ENCODE measurements around the gene GJE1.

Gene GJE1

DNA sequence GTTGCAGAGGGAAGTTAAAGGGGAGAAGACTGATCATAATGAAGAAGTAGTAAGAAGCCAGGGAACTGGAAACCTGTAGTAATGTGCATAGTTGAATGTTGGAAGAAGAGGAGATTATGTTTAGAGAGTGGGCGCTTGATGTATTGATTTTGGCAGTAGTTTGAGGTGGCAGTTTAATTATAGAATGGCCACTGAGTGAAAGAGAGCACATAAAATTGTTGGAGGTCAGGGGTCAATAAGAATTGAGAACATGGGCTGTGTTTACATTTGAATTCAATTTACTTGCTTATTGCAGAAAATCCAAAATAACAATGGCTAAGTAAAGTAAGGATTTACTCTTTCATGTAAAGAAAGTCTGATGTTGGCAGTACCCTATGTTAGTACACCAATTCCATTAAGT is 30.1 kb downstream of the GJE1 start:
- Histone ChIP-seq H3K36me3 (ENCODE audit: insufficient read depth, low read length) (peaks cover 20% of the 10 kb centered on the region; the same call in 1 of the 2 replicates), H3F3A (ENCODE audit: insufficient read depth, low read length) (no peaks in the 10 kb centered on the region), H3K79me2 (ENCODE audit: insufficient read depth, low read length) (peaks cover 72% of the 10 kb centered on the region), H2AFZ (ENCODE audit: low read length) (no peak overlapping the region), H3K9me3 (ENCODE audit: low read length) (no peaks in the 10 kb centered on the region), H3K9me2 (ENCODE audit: low read depth, low read length) (no peaks in the 10 kb centered on the region), H3K9ac (ENCODE audit: low read length) (no peak overlapping the region), H3K27me3 (ENCODE audit: insufficient read depth, low read length) (no peaks in the 10 kb centered on the region), H3K4me2 (ENCODE audit: low read length) (no peak overlapping the region), H3K27ac (ENCODE audit: low read depth, low read length, poor library complexity, severe bottlenecking) (no peak overlapping the region), H3K4me3 (ENCODE audit: low read depth, low read length, poor library complexity, severe bottlenecking) (no peak overlapping the region), H3K4me1 (ENCODE audit: insufficient read depth, low read length, severe bottlenecking) (no peaks in the 10 kb centered on the region), H4K20me1 (ENCODE audit: insufficient read depth, low read length) (no peaks in the 10 kb centered on the region)
- TF ChIP-seq CTCF (IDR thresholded peaks at IDR 0.05; ENCODE audit: low read length) = no peak
- no peak for TF ChIP-seq EZH2 (IDR thresholded peaks at IDR 0.05; ENCODE audit: borderline replicate concordance, low read length)

- Histone ChIP-seq H3K79me2 (ENCODE audit: insufficient read depth, low read length) (peaks cover 53% of the 10 kb centered on the region), H2AFZ (ENCODE audit: low read length) (no peak overlapping the region), H3K4me1 (ENCODE audit: insufficient read depth, low read length, severe bottlenecking) (no peaks in the 10 kb centered on the region), H3K9me2 (ENCODE audit: low read depth, low read length) (no peaks in the 10 kb centered on the region), H3K4me2 (ENCODE audit: low read length) (no peak overlapping the region), H3K27ac (ENCODE audit: low read depth, low read length, poor library complexity, severe bottlenecking) (no peak overlapping the region), H3K27me3 (ENCODE audit: insufficient read depth, low read length) (no peaks in the 10 kb centered on the region), H3K4me3 (ENCODE audit: low read depth, low read length, poor library complexity, severe bottlenecking) (no peak overlapping the region), H3F3A (ENCODE audit: insufficient read depth, low read length) (no peaks in the 10 kb centered on the region), H3K9me3 (ENCODE audit: low read length) (no peaks in the 10 kb centered on the region), H3K36me3 (ENCODE audit: insufficient read depth, low read length) (peaks cover 25% of the 10 kb centered on the region), H3K9ac (ENCODE audit: low read length) (no peak overlapping the region), H4K20me1 (ENCODE audit: insufficient read depth, low read length) (no peaks in the 10 kb centered on the region)
- TF ChIP-seq EZH2 (IDR thresholded peaks at IDR 0.05; ENCODE audit: borderline replicate concordance, low read length) (no peak), CTCF (IDR thresholded peaks at IDR 0.05; ENCODE audit: low read length) (no peak)
These were observed 32.5 kb downstream of the GJE1 start for GRCh38 chr6:142165227-142165626.

GRCh38 chr6:142167071-142167470 is 34.3 kb downstream of the GJE1 start:
- H3K27ac ChIP-seq (ENCODE audit: low read depth, low read length, poor library complexity, severe bottlenecking) = no peak overlapping the region
- H4K20me1 ChIP-seq (ENCODE audit: insufficient read depth, low read length) = no peaks in the 10 kb centered on the region
- TF ChIP-seq CTCF (IDR thresholded peaks at IDR 0.05; ENCODE audit: low read length) = no peak
- no peak for TF ChIP-seq EZH2 (IDR thresholded peaks at IDR 0.05; ENCODE audit: borderline replicate concordance, low read length)
- no peaks in the 10 kb centered on the region for H3K4me1 ChIP-seq (ENCODE audit: insufficient read depth, low read length, severe bottlenecking)
- no peak overlapping the region for H3K4me2 ChIP-seq (ENCODE audit: low read length)
- no peaks in the 10 kb centered on the region for H3K9me3 ChIP-seq (ENCODE audit: low read length)
- peaks cover 42% of the 10 kb centered on the region for H3K36me3 ChIP-seq (ENCODE audit: insufficient read depth, low read length)
- no peaks in the 10 kb centered on the region for H3K9me2 ChIP-seq (ENCODE audit: low read depth, low read length)
- no peaks in the 10 kb centered on the region for H3K27me3 ChIP-seq (ENCODE audit: insufficient read depth, low read length)
- peaks cover 35% of the 10 kb centered on the region for H3K79me2 ChIP-seq (ENCODE audit: insufficient read depth, low read length)
- no peak overlapping the region for H3K9ac ChIP-seq (ENCODE audit: low read length)
- no peaks in the 10 kb centered on the region for H3F3A ChIP-seq (ENCODE audit: insufficient read depth, low read length)
- H3K4me3 ChIP-seq (ENCODE audit: low read depth, low read length, poor library complexity, severe bottlenecking) = no peak overlapping the region
- H2AFZ ChIP-seq (ENCODE audit: low read length) = no peak overlapping the region

Measured in OCI-LY1 (cell line).